Body of pancreas (tissue), 4 donors: ENCODE results near the gene MYL6.

Experiments
- POLR2A ChIP-seq, 3 donors: fragments of 450-650 bp; IDR thresholded peaks; one replicate each; pipeline ENCODE4 v1.6.1; 2016; ENCODE audit warnings: antibody characterized with exemption in 3 of 3, mild to moderate bottlenecking in 2 of 3
- TF ChIP-seq, protein P1 (sequence below), 7 experiments: fragments of 450-650 bp in 4 of 7; fragments of 200-600 bp in 3 of 7; sonication (generic) in 3 of 7; IDR thresholded peaks; one replicate each; pipeline ENCODE4 v1.5.1; 2016 to 2019; ENCODE audit warnings: antibody characterized with exemption in 7 of 7

DNA sequence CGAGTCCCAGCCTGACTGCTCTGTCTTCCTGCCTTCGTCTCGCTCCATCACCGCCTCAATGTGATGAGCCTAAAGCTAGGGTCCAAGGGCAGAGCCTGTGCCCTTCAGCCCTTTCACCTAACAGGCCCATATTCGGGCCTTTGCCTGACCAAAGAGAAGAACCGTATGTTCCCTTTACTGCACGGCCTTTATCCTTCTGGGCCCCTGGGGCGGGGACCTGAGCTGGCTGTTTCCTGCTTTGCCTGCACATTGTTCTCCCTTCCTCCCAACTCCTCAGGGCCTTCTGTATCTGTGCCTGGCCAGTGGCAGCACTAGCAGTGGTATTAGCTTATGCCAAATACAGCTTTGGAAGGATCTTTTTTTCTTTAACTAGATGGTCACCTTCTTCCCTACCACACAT is 14.3 kb upstream of the MYL6 start:
- no peak for TF ChIP-seq POLR2A (IDR thresholded peaks at IDR 0.05)
- TF ChIP-seq, protein P1, sequence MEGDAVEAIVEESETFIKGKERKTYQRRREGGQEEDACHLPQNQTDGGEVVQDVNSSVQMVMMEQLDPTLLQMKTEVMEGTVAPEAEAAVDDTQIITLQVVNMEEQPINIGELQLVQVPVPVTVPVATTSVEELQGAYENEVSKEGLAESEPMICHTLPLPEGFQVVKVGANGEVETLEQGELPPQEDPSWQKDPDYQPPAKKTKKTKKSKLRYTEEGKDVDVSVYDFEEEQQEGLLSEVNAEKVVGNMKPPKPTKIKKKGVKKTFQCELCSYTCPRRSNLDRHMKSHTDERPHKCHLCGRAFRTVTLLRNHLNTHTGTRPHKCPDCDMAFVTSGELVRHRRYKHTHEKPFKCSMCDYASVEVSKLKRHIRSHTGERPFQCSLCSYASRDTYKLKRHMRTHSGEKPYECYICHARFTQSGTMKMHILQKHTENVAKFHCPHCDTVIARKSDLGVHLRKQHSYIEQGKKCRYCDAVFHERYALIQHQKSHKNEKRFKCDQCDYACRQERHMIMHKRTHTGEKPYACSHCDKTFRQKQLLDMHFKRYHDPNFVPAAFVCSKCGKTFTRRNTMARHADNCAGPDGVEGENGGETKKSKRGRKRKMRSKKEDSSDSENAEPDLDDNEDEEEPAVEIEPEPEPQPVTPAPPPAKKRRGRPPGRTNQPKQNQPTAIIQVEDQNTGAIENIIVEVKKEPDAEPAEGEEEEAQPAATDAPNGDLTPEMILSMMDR (IDR thresholded peaks at IDR 0.05): no peak
